HepG2 (cell line): ENCODE data around the gene PARP6. TPM values are rescaled to one million over a fixed set of nuclear protein-coding genes. Genes with fewer than 3 reads are reported as not detected.

Experiments
- CC2D1A ChIP-seq: sonication (generic); formaldehyde crosslinking; IDR thresholded peaks from 2 replicates; pipeline ENCODE4 v1.8.1; 2023; ENCODE audit warnings: mild to moderate bottlenecking, missing genetic modification reagents
- HOXA3 ChIP-seq: sonication (generic); formaldehyde crosslinking; IDR thresholded peaks from 2 replicates; pipeline ENCODE4 v1.5.0; 2020; ENCODE audit warnings: missing genetic modification reagents
- REPIN1 ChIP-seq: sonication (generic); formaldehyde crosslinking; IDR thresholded peaks from 2 replicates; pipeline ENCODE4 v1.8.0; 2022; ENCODE audit warnings: missing genetic modification reagents, low read depth, mild to moderate bottlenecking, borderline replicate concordance
- SRSF9 ChIP-seq: fragments of 200-400 bp; formaldehyde crosslinking; IDR thresholded peaks from 2 replicates; pipeline ENCODE4 v1.6.1; 2018; ENCODE audit warnings: borderline replicate concordance, mild to moderate bottlenecking, low read depth, low read length; ENCODE audit not compliant: insufficient read depth, poor library complexity, severe bottlenecking
- ZFP82 ChIP-seq: sonication (generic); formaldehyde crosslinking; IDR thresholded peaks from 2 replicates; pipeline ENCODE4 v1.5.1; 2020; ENCODE audit warnings: mild to moderate bottlenecking, missing genetic modification reagents, borderline replicate concordance
- ZNF441 ChIP-seq: sonication (generic); formaldehyde crosslinking; IDR thresholded peaks from 2 replicates; pipeline ENCODE4 v1.7.0; 2021; ENCODE audit warnings: missing genetic modification reagents, borderline replicate concordance
- ZNF598 ChIP-seq: sonication (generic); formaldehyde crosslinking; IDR thresholded peaks from 2 replicates; pipeline ENCODE4 v1.5.1; 2020; ENCODE audit warnings: mild to moderate bottlenecking, missing genetic modification reagents, borderline replicate concordance
- ZNF615 ChIP-seq: sonication (generic); formaldehyde crosslinking; IDR thresholded peaks from 2 replicates; pipeline ENCODE4 v1.5.0; 2020; ENCODE audit warnings: mild to moderate bottlenecking, missing genetic modification reagents, borderline replicate concordance
- ZNF616 ChIP-seq: sonication (generic); formaldehyde crosslinking; IDR thresholded peaks from 2 replicates; pipeline ENCODE4 v1.5.0; 2020; ENCODE audit warnings: low read depth, mild to moderate bottlenecking, missing genetic modification reagents
- ZNF720 ChIP-seq: sonication (generic); formaldehyde crosslinking; IDR thresholded peaks from 2 replicates; pipeline ENCODE4 v1.4.0; 2020; ENCODE audit warnings: missing genetic modification reagents
- ZNF788 ChIP-seq: sonication (generic); formaldehyde crosslinking; IDR thresholded peaks from 2 replicates; pipeline ENCODE4 v1.5.0; 2020; ENCODE audit warnings: mild to moderate bottlenecking, missing genetic modification reagents, borderline replicate concordance
- ZNF790 ChIP-seq: sonication (generic); formaldehyde crosslinking; IDR thresholded peaks from 2 replicates; pipeline ENCODE4 v1.8.0; 2022; ENCODE audit warnings: missing genetic modification reagents, mild to moderate bottlenecking, borderline replicate concordance
- polyA plus RNA-seq, 8 experiments: library from polyadenylated mRNA; depleted of rRNA in 3 of 8; stranded (reverse) in 7 of 8; unstranded in 1 of 8; fragments of >200 nt; fragmentation: Illumina TruSeq in 4 of 8; extraction: Trizol in 4 of 8; gene quantifications; 2 replicates each; pipeline versions ENCODE4 v1.2.1 to v1.2.3, GENCODE V29; 2011 to 2016; ENCODE audit warnings: low read depth in 4 of 8, missing spikeins in 1 of 8, mixed read lengths in 1 of 8; ENCODE audit not compliant: insufficient read depth in 1 of 8
- total RNA-seq, 5 experiments: library from RNA; depleted of rRNA; stranded (reverse); fragments of >200 nt; fragmentation: Illumina TruSeq; extraction: Trizol; gene quantifications; 2 replicates each; pipeline ENCODE4 v1.2.3, GENCODE V29; 2016; ENCODE audit warnings: low read depth in 1 of 5
- TF ChIP-seq, protein P1 (sequence below): sonication (generic); formaldehyde crosslinking; IDR thresholded peaks from 2 replicates; pipeline ENCODE4 v1.4.0; 2020; ENCODE audit warnings: missing genetic modification reagents, borderline replicate concordance
- TF ChIP-seq, protein P2 (sequence below): sonication (generic); formaldehyde crosslinking; IDR thresholded peaks from 2 replicates; pipeline ENCODE4 v1.4.0; 2020; ENCODE audit warnings: missing genetic modification reagents
- TF ChIP-seq, protein P3 (sequence below): sonication (generic); formaldehyde crosslinking; IDR thresholded peaks from 2 replicates; pipeline ENCODE4 v1.5.1; 2020; ENCODE audit warnings: mild to moderate bottlenecking, missing genetic modification reagents
- TF ChIP-seq, protein P4 (sequence below): fragments of 450-650 bp; IDR thresholded peaks from 2 replicates; pipeline ENCODE4 v1.6.1; 2017
- TF ChIP-seq, protein P5 (sequence below): IDR thresholded peaks from 2 replicates; pipeline ENCODE4 v1.6.1; 2012; ENCODE audit warnings: inconsistent platforms

PARP6 gene
- total and polyA plus RNA-seq, 2 of the 13 experiments (the other 11 are each of a cell fraction or from before 2014, with no cell fraction given) = 0.22 to 0.87 TPM

DNA sequence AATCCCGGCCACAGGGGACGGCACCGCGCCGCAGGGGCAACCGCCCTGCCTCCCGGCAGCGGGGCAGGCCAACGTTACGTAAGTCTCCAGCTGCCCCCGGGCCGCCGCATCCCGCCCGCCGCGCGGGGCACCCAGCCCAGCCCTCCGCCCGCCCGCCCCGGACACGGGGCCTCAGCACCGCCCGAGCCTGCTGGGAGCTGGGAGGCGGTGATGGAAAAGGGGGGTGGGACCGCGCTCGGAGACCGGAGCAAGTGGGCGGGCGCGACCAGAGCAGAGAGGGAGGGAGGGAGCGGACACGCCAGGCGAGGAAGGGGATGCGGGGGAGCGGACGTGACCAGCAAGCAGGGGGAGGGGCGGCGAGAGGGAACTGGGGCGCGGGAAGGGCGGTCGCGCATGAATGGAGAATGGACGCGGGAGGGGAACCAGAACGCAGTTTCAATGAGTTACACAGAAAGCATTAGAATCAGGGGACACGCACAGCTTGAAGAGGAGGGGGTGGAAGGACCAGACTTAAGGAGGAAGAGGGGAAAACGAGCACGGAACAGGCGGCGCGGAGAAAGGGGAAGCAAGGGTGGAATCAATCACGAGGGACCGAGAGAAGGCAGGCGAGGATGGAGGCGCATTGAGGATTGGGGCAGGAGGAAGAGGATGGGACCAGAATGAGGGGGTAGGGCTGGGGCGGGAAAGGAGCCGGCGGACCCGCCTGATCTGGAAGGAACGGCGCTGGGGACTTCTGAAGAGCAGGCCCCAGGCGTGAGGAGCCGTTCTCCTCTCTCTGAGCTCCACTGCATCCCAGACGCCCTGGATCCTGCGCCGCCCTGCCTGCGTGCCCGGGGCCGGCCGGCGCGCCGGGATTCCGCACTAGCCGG, 41.9 kb downstream of the PARP6 start (continued):
- TF ChIP-seq, protein P1, sequence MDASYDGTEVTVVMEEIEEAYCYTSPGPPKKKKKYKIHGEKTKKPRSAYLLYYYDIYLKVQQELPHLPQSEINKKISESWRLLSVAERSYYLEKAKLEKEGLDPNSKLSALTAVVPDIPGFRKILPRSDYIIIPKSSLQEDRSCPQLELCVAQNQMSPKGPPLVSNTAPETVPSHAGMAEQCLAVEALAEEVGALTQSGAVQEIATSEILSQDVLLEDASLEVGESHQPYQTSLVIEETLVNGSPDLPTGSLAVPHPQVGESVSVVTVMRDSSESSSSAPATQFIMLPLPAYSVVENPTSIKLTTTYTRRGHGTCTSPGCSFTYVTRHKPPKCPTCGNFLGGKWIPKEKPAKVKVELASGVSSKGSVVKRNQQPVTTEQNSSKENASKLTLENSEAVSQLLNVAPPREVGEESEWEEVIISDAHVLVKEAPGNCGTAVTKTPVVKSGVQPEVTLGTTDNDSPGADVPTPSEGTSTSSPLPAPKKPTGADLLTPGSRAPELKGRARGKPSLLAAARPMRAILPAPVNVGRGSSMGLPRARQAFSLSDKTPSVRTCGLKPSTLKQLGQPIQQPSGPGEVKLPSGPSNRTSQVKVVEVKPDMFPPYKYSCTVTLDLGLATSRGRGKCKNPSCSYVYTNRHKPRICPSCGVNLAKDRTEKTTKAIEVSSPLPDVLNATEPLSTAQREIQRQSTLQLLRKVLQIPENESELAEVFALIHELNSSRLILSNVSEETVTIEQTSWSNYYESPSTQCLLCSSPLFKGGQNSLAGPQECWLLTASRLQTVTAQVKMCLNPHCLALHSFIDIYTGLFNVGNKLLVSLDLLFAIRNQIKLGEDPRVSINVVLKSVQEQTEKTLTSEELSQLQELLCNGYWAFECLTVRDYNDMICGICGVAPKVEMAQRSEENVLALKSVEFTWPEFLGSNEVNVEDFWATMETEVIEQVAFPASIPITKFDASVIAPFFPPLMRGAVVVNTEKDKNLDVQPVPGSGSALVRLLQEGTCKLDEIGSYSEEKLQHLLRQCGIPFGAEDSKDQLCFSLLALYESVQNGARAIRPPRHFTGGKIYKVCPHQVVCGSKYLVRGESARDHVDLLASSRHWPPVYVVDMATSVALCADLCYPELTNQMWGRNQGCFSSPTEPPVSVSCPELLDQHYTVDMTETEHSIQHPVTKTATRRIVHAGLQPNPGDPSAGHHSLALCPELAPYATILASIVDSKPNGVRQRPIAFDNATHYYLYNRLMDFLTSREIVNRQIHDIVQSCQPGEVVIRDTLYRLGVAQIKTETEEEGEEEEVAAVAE = 0 out of 2 replicates have a peak, but pooled peaks have one; percentile 14
- TF ChIP-seq ZFP82 (CRISPR knock-in tag) = peak; percentile 49; the same call in 1 of the 2 replicates
- peak; percentile 64; the same call in 1 of the 2 replicates for TF ChIP-seq ZNF790 (CRISPR knock-in tag)
- TF ChIP-seq ZNF616 (CRISPR knock-in tag) = no peak
- no peak for TF ChIP-seq ZNF441 (CRISPR knock-in tag)
- TF ChIP-seq ZNF615 (CRISPR knock-in tag) = no peak
- TF ChIP-seq ZNF720 (CRISPR knock-in tag) = no peak
- TF ChIP-seq CC2D1A = no peak
- TF ChIP-seq, protein P2, sequence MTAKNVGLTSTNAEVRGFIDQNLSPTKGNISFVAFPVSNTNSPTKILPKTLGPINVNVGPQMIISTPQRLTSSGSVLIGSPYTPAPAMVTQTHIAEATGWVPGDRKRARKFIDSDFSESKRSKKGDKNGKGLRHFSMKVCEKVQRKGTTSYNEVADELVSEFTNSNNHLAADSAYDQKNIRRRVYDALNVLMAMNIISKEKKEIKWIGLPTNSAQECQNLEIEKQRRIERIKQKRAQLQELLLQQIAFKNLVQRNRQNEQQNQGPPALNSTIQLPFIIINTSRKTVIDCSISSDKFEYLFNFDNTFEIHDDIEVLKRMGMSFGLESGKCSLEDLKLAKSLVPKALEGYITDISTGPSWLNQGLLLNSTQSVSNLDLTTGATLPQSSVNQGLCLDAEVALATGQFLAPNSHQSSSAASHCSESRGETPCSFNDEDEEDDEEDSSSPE (CRISPR knock-in tag) = peak; percentile 77
- TF ChIP-seq ZNF598 = peak; percentile 60; the same call in 1 of the 2 replicates
- TF ChIP-seq ZNF788 (CRISPR knock-in tag) = peak; percentile 40; the same call in 1 of the 2 replicates
- TF ChIP-seq, protein P3, sequence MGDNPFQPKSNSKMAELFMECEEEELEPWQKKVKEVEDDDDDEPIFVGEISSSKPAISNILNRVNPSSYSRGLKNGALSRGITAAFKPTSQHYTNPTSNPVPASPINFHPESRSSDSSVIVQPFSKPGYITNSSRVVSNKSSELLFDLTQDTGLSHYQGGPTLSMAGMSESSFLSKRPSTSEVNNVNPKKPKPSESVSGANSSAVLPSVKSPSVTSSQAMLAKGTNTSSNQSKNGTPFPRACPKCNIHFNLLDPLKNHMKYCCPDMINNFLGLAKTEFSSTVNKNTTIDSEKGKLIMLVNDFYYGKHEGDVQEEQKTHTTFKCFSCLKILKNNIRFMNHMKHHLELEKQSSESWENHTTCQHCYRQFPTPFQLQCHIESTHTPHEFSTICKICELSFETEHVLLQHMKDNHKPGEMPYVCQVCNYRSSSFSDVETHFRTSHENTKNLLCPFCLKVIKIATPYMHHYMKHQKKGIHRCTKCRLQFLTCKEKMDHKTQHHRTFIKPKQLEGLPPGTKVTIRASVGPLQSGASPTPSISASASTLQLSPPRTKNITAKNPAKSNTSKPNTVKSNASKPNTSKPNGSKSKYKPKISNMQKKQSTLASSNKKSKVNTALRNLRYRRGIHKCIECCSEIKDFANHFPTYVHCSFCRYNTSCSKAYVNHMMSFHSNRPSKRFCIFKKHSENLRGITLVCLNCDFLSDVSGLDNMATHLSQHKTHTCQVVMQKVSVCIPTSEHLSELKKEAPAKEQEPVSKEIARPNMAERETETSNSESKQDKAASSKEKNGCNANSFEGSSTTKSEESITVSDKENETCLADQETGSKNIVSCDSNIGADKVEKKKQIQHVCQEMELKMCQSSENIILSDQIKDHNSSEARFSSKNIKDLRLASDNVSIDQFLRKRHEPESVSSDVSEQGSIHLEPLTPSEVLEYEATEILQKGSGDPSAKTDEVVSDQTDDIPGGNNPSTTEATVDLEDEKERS (CRISPR knock-in tag) = no peak; the same call in 1 of the 2 replicates
- TF ChIP-seq SRSF9 = no peak
- TF ChIP-seq, protein P4, sequence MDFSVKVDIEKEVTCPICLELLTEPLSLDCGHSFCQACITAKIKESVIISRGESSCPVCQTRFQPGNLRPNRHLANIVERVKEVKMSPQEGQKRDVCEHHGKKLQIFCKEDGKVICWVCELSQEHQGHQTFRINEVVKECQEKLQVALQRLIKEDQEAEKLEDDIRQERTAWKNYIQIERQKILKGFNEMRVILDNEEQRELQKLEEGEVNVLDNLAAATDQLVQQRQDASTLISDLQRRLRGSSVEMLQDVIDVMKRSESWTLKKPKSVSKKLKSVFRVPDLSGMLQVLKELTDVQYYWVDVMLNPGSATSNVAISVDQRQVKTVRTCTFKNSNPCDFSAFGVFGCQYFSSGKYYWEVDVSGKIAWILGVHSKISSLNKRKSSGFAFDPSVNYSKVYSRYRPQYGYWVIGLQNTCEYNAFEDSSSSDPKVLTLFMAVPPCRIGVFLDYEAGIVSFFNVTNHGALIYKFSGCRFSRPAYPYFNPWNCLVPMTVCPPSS = no peak
- TF ChIP-seq REPIN1 (CRISPR knock-in tag) = no peak
- peak; percentile 62; the same call in 1 of the 2 replicates for TF ChIP-seq HOXA3 (CRISPR knock-in tag)
- TF ChIP-seq, protein P5, sequence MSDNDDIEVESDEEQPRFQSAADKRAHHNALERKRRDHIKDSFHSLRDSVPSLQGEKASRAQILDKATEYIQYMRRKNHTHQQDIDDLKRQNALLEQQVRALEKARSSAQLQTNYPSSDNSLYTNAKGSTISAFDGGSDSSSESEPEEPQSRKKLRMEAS = peak; percentile 69
